GM18861 (cell line): Measurements from ENCODE around the gene DLK1.

ENCODE experiments used
- ATAC-seq: cut with Tn5 transposase; IDR thresholded peaks from one replicate; pipeline ENCODE4 v1.9.1; 2021; ENCODE audit not compliant: unreplicated experiment

Gene DLK1

DNA sequence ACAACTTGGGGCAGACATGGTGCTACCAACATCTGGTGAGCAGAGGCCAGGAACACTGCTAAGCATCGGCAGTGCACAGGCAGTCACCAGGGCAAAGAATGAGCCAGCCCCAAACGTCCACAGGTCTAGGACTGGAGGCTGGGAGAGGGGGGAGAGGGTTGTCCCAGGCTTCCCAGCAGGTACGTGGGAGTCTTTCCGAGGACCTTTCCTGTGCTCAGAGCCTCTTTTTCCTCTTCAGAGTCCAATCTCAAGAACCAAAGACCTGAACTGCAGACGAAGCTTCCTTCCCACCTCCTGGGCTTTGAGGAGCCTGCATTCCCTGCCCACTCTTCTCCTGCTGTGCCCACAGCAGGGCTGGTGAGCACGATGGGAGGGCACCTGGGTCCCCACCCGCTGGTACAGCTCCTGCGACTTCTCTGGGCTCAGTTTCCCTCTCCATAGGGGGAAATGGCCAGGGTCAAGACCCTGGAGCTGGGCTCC, 48.7 kb downstream of the DLK1 start:
- no peak for ATAC-seq

DNA sequence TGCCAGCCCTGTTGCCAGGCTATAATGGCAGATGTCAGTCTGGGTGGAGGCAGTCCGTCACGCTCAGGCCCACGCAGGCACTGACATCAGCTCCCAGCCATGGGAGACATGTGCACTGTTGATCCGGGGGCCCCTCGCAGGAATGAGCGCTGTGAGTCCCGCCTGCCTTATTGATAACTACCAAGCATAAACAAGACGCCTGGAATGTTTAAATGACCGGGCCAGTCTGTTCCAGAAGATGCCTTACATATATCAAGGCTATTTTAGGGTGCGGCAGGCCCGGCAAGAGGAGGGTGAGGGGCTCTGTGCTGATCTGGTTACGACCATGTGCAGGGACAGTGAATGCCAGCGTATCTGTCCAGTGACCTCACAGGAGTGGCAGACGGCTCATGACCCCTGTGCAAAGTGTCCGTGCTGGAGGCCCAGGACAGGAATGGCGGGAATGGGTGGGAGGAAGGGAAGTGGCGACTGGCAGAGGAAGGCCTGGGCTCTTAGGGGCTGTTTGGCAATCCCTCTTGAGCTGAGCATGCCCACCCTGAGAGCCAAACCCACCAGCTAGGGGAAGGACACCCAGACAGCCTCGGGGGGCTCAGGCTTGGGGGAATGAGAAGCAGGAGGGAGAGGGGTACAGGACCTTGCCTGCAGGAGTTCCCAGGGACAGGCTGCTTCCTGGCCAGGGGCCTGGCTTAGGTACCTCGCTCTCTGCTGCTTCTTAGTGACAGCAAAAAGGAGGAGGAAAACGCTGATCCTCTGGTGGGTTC, 49.3 kb downstream of the DLK1 start:
- ATAC-seq: no peak

DNA sequence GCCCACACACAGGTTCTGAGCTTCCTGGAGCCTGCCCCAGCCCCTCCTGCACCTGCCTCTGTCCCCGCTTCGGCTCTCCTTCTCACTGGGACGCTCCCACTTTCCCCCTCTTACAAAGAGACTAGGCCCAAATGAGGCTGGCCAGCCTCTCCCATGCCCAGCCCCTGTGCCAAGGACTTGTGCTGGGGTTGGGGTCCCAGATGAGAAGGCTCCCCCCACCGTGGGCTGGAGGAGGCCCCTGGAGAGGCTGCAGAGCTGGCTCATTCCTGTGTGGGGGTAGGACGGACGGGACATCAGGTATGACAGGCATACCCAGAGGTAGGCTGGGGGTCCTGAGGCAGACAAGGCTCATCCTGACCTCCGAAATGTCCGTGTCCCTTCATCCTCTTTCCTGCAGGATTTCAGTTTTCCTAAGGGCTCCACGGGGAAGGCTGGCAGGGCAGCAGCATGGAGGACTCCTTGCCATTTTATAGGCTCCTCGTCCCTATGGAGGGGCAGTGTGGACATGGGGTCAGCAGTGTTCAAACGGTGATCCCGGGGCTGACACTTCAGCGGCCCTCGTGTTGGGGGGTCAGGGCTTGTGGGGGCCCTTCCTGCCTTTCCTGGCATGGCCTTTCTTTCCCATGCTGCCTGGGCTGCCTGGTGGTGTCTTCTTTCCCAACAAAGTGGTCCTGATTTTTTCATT, 50.1 kb downstream of the DLK1 start:
- ATAC-seq: no peak

DNA sequence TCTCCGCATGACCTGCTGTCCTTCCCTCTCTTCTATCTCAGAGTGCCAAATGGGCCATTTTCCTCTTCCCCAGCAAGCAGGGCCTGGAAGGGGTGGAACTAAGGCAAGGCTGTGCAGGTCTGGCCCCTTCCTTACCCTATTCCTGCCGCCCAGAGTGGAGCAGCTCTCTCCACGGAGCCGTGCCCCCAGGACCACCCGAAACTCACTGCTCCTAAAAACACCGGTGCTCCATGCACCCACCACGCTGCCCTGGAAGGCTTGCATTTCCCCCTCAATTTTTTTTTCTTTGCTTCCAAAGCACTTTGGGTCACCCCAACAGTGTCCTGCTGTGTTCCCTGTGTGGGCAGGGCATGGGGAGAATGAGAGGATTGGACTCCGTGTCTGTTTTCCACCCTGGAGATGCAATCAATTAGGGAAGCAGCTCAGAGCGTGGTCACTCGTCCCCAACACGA, 50.7 kb downstream of the DLK1 start:
- ATAC-seq: no peak

DNA sequence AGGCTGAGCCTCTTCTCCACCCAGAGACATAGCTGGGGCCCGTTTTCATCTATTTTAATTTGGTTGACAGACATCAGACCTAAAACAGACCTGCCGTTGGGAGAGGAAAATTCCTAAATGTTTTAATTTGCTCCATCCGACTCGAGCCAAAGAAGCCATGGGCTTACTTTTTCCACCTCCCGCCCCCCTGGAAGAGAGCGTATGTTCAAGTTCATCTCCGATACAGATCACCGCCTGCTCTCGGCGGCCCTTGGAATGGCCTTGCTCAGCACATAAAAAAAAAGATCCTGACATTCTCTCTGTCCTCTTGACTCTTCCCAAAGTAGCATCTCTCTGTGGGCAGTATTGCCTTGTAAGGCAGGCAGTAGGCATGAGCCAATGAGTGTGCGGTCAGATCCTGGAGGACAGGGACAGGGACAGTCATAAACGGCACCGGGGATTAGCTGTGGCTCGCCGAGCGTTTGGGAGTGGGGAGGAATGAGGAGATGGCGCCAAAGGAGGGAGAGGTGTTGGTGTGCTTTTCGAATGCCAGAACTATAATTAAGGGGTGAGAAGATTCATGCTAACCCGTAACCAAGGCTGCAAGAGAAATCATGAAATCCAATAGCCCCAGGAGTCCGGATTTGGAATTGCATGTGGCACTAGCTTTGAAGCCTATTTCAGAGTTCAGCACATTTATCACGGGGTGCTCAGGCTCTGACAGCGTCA, 51.3 kb downstream of the DLK1 start:
- no peak for ATAC-seq

DNA sequence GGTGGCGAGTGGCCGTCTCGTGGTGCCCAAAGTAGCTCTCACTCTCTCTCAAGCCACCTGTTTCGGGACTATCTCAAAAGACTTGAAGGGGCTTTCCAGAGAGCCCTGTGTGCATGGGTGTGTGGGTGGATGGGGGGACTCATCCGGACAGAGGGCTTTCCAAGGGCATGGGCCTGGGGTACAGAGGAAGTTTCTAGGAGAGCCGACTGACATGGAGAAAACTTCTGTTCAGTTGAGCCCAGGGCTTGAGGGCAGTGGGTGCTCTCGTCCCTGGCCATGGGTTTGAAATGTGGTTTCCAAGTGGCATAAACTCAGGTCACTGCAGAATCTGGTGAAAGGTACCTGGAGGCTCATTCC, 51.8 kb downstream of the DLK1 start:
- no peak for ATAC-seq

- ATAC-seq: no peak
Observed at GRCh38 chr14:100778951-100779690, 52.4 kb downstream of the DLK1 start.

DNA sequence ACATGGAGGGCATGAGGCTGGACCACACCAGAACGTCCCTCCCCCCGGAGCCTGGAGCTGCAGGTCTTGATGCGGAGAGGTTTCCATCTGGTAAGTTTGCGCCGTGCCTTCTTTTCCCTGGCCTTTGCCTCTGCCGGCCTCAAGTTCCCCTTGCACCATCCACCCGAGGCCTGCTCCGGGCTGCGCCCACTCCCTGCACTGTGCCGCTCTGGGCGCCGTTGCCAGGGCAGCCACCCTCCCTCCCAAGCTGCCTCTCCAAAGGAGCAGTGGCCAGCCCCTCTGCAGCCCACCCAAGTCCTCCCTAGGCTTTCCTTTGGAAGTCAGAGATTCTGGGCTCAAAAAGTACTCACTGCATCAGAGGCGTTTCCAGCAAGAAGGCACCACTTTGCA, 53.0 kb downstream of the DLK1 start:
- ATAC-seq: no peak

DNA sequence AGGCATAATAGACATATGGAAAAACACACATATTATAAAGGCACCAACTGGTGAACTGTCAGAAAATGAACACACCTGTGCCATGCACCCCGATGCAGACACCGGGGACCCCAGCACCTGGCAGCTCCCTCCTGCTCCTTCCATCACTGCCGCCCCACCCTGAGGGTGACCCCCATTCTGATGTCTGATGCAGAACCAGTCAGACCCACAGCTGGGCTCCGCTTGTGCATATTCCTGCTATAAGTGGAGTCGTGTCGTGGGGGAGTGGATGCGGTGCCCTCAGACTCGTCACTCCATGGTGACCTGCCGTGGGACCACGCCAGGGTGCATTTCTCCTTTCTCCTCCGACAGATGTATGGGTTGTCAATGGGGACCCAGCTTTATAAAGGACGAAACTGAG, 53.6 kb downstream of the DLK1 start:
- ATAC-seq: no peak

DNA sequence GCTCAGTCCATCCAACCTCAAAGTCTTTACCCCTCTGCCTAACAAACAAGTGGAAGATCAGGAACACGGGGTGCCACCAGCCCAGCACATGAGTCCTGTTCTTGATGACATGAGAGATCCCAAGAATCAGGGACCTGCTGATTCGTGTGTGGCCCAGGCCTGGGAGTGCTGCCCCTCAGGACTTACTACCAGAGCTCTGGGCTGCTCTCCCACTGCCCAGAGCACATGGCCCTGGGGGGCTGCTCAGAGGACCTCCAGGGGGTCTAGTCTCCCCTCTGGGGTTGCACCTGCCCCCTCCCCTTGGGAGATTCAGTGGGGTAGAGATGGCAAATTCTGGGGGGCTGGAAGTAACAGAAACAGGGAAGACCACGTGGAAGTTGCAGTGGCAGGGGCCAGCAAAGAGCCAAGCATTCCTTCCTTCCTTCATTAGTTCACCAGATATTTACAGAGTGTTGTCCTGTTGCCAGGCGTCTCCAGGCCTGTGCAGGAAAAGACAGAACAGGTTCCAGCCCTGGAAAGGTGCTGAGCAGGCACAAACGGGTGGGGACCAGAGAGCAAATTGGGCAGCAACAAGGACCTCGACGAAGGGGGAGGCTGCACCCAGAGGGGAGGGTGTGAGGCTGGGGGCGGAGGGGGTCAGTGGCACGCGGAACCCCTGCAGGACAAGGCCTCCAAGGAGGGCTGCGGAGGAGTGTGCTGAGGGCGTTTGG, 54.1 kb downstream of the DLK1 start:
- ATAC-seq: no peak

GRCh38 chr14:100781952-100782351, 55.3 kb downstream of the DLK1 start:
- no peak for ATAC-seq

GRCh38 chr14:100782516-100783320, 56.0 kb downstream of the DLK1 start:
- ATAC-seq: no peak

GRCh38 chr14:100783630-100784370, 57.1 kb downstream of the DLK1 start:
- no peak for ATAC-seq

DNA sequence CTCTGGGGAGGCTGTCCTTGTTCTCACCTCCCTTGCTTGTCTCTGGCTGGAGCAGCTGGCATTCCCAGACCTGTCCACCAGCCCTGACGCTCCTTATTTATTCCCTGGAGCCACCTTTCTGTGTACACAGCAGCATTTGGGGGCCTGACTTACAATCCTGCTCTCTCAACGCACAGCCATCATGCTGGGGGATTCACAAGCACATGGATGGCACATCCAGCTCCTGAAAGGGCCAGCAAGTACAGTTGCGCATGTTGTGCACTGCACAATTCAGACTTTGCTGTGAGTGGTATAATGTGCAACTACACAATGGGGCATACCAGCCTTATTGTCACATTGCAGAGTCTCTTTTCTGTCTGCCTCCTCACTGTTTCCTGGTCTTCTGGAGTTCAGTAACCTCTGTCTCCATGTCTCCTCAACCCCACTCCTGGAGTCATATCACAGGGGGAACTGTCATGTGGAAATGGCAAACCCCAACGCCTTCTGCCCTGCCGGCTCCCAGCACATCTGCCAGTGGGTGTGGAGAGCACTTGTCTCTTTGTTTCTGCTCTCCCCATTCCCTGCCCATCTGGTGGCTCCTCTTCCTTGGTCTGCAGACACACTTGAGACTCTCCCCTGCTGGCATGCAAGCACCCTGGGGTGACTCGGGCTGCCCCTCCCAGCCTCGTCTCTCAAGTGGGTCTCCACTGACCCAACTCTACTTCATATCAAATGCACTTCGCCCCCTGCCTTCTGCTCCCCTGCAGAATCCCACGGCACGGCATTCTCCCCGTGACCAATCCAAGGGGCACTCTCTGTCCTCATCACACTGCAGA, 58.0 kb downstream of the DLK1 start:
- ATAC-seq: no peak

- no peak for ATAC-seq
Observed at GRCh38 chr14:100785338-100785615, 58.6 kb downstream of the DLK1 start.

DNA sequence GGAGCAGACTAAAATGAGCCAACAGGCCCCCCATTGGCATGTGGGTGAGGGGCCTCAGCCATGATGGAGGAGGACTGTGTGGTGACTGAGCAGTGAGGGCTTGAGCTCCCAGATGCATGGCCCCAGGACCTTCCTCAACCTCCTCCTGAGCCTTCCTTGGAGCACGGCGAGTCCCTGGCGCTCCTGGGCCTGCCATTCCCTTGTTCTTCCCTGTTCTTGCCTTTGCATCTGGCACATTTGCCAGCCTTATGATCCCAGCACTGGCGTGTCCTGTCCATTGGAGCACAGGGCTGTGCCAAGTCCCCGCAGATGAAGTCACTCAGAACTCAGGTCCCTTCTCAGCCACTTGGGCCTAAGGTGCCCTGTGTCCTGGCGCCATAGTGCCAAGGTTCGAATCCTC, 58.9 kb downstream of the DLK1 start:
- ATAC-seq: no peak

DNA sequence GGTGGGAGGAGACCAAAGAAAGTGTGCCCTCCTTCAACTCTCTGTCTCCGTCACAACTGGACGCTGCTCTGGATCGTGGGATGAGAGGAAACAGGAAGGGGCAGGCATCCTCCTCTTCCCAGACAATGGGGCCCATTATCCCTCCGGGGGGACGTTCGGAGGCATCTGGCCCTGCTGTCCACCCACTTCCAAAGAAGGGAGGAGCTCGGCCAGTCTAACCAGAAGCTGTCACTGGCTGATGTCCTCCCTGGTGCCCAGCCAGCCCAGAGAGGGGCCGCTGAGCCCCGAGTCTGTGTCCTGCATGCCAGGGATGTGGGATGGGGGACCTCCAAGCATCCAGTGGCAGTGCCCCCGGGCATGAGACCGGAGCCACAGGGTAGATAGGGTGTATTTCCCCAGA, 59.4 kb downstream of the DLK1 start:
- ATAC-seq: no peak

DNA sequence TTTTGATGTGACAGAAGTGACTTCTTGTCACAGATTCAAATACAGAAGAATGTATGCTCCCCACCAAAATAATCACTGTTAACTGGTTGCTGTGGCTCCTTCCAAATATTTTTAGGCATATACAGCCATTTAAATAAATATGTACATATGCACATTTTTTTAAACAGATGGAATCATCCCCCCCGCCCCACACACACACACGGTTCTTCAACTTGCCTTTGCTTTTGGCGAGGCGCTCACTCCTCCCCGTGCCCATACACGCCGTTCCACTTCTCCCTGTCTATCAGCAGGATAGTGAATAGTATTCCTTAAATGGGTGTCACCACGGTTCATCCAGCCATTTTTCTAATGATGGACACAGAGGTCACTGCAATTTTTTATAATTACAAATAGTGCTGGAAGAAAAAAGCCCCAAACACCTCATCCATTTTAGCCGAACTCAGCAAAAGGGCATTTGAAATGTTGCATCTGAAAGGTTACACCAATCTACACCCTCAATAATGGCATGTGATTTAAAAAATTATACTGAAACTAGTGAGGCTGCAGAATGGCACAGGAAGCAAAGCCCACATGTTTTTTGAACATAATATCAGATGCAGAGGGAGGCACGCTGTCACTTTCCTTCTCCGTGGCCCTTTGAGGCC, 60.0 kb downstream of the DLK1 start:
- no peak for ATAC-seq
